ENCODE measurements around the gene REEP3. TPM values are rescaled to one million over a fixed set of nuclear protein-coding genes. Genes with fewer than 3 reads are reported as not detected.
"Not testable (repeated sequence)": the region's sequence is repeated elsewhere in the genome, so short reads cannot be mapped to it uniquely, and the experiment has no call there.

Gene REEP3
- total RNA-seq, 2 experiments from 2014 or later, result 19.5 to 20.7 TPM

DNA sequence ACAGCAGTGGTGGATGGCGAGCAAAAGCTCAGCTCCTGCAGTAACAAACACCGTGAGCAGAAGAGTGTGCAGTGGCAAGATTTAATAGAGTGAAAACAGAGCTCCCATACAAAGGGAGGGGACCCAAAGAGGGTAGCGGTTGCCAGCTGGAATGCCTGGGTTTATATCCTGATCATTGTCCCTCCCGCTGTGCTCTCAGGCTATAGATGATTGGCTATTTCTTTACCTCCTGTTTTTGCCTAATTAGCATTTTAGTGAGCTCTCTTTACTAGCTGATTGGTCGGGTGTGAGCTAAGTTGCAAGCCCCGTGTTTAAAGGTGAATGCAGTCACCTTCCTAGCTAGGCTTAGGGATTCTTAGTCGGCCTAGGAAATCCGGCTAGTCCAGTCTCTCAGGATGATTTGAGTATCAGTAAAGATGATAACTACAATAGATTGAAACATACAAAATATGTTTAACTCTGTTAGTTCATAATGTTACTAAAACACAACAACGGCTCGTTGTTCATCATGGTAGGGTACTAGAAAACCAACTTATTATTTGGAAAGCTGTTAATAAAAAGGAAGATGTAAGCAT is 143.9 kb downstream of the REEP3 start:
- H3K4me3 Mint-ChIP-seq; intact Hi-C loops (cut with micrococcal nuclease); H3K27ac Mint-ChIP-seq; H3K36me3 Mint-ChIP-seq; H3K9me3 Mint-ChIP-seq; H3K27me3 Mint-ChIP-seq; POLR2A ChIA-PET; H3K4me1 Mint-ChIP-seq (ENCODE audit: low read depth); DNase-seq: not testable (repeated sequence)
- CTCF ChIA-PET, result interaction anchor here (0.7 kb wide), 1 partner anchor 11 kb away, joined by 4 read pairs; no protein-coding TSS in a partner anchor

DNA sequence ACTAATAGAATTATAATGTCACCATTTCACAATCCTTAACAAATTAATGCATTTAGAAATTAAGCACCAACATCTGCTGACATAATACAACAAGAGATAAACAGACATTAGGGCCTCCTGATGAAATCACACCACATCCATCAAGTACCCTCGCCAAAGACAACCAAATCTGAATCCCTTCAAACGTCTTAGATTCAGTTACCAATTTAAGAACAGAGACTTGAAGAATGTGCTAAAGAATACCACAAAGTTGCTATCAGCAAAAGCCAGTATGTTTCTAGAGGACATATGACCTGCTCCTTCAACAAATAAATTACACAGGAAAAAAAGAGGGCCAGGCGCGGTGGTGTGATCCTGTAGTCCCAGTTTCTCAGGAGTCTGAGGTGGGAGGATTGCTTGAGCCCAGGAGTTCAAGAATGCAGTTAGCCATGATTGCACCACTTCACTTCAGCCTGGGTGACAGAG is 144.5 kb downstream of the REEP3 start:
- peaks cover 5% of the 10 kb centered on the region for H3K4me1 Mint-ChIP-seq (ENCODE audit: low read depth)
- no peaks in the 10 kb centered on the region for H3K9me3 Mint-ChIP-seq
- CTCF ChIA-PET, result no interaction called here
- no peaks in the 10 kb centered on the region for H3K36me3 Mint-ChIP-seq
- H3K27ac Mint-ChIP-seq, result no peak overlapping the region
- POLR2A ChIA-PET, result no interaction called here
- no peak overlapping the region for H3K4me3 Mint-ChIP-seq
- intact Hi-C loops (cut with micrococcal nuclease), result no loop called here
- H3K27me3 Mint-ChIP-seq, result peaks cover 2% of the 10 kb centered on the region
- DNase-seq, result no peak

DNA sequence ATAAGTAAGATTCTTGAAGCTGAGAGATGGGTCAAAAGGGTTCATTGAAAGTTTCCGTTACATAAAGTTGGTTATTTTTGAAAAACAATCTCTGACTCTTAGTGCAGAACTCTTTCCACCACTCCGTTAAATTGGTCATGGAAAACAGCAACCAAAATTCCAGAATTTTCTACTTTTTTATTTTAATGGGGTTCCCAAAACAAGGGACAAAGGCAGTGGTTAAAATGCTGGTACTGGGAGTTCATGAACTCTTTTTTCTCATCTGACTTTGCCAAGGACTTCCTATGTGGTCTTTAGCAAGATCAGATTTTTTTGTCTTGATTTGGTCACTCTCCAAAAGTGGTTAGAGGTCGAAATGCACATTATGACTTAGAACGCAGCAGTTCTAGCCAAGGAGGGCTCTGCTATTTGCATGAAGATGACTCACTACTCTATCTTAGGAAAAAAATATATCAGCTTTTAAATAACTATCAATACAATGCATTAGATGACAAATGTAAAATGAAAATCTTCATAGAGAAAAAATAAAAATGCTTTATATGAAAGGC is 145.7 kb downstream of the REEP3 start:
- Mint-ChIP-seq H3K4me3 (no peak overlapping the region), H3K36me3 (no peaks in the 10 kb centered on the region), H3K9me3 (no peaks in the 10 kb centered on the region), H3K27ac (no peak overlapping the region), H3K4me1 (ENCODE audit: low read depth) (peaks cover 7% of the 10 kb centered on the region), H3K27me3 (peaks cover 2% of the 10 kb centered on the region)
- DNase-seq, result no peak
- intact Hi-C loops (cut with micrococcal nuclease), result no loop called here
- ChIA-PET CTCF (interaction anchor here (1.2 kb wide), 1 partner anchor 53 kb away, joined by 6 read pairs; no protein-coding TSS in a partner anchor), POLR2A (no interaction called here)

DNA sequence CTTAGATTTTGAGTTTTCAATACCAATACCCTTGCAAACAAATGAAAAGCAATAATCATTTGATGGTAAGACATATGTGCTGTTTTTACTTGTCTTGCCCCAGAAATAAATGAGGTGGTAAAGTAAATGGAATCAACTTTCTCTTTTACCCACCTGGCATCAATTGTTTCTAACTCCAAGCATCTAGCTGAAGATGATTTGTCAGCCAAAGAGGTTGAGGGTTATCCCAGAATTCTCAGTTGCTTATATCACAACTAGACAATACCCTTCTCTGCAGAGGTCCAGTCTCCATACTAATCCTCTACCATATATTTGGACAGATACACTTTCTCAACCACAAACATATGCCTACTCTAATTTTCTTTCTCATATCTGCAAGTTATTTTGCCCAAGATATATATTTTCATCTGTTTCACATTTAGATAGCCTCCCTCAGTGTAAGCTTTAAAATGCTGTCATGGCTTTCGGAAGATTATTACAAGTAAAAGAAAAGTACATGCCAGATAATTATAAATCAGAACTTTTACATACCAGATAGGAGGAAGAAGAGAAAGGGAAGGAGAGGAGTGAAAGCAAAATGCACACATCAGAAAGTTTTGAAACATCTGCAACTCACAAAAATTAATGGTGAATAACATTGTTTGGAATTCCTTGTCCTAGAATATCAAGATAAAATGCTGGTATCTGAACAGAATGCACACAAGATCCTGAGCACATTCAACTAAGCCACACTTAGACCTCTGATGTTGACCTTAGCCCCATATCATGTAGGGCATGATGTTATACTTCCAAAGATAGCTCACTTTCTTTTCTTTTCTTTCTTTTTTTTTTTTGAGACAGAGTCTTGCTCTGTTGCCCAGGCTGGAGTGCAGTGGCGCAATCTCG is 146.6 kb downstream of the REEP3 start:
- no peak for DNase-seq
- CTCF ChIA-PET, result interaction anchor here (1.2 kb wide), 1 partner anchor 52 kb away, joined by 6 read pairs; no protein-coding TSS in a partner anchor
- Mint-ChIP-seq H3K4me3 (no peak overlapping the region), H3K9me3 (no peaks in the 10 kb centered on the region), H3K36me3 (no peaks in the 10 kb centered on the region), H3K27me3 (peaks cover 5% of the 10 kb centered on the region), H3K4me1 (ENCODE audit: low read depth) (peaks cover 7% of the 10 kb centered on the region), H3K27ac (no peak overlapping the region)
- intact Hi-C loops (cut with micrococcal nuclease), result no loop called here
- POLR2A ChIA-PET, result no interaction called here

DNA sequence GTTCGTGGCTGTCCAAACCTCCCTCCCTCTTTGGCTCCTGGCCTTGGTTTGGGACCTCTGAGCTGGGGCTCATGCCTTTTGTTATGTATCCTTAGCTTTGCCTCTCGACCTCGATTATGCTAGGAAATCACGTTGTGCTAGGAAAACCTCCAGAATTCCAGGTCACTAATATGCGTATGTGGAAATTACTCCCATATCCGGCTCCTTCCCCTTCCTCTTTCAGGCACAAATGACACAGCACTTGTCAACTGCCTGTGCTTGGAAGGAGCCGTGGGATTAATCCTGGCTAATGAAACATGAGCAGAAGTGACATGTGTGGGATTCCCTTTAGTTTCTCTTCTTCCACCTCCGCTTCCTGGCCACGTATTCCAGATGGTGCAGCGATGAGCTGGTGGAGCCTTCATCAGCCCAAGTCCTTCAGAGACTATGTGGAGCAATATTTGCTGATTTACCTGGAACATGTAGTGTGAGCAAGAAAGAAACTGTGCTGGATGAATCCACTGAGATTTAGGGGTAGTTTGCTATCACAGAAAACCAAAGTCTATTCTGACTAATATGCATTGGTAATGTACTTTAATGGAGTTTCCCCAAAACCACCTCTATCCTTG is 149.2 kb downstream of the REEP3 start:
- Mint-ChIP-seq H3K27me3 (peaks cover 5% of the 10 kb centered on the region), H3K4me1 (ENCODE audit: low read depth) (peaks cover 7% of the 10 kb centered on the region), H3K4me3 (no peak overlapping the region), H3K27ac (no peak overlapping the region), H3K9me3 (no peaks in the 10 kb centered on the region), H3K36me3 (no peaks in the 10 kb centered on the region)
- intact Hi-C loops (cut with micrococcal nuclease), result loop anchor here (1.0 kb wide), 1 partner anchor 37 kb away; no protein-coding TSS in a partner anchor
- ChIA-PET CTCF (interaction anchor here (1.4 to 2.5 kb wide), 2 partner anchors 50 to 503 kb away, joined by 5 to 8 read pairs; no protein-coding TSS in a partner anchor), POLR2A (no interaction called here)
- DNase-seq, result no peak

DNA sequence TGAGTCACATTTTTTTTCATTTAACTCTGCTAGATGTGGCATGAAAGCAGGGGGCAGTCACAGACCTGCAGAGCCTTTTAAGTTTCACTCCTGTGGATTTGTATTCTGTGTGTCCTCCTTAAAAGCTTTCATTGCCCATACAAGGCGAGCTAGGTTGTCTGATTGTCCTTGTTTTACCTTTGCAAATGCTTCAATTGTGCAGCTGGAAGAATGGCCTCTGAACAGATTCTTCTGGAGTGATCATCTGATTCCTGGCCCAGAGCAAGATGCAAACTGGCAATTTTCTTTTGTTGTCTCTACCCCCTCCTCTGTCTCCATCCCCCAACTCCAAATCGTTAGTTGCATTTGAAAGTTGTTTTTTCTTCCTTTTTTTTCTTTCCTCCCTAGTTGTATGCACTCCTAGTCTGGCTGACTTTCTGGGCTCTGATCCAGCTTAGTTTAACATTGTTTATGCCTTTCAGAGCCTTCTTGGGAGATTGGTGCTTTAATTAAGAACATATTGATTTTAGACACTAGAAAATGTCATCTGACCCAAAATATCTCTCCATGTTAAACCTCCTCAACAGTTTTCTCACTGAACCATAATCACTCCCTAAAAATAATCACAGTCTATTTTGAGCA is 150.2 kb downstream of the REEP3 start:
- Mint-ChIP-seq H3K27ac (no peak overlapping the region), H3K27me3 (peaks cover 8% of the 10 kb centered on the region), H3K36me3 (no peaks in the 10 kb centered on the region), H3K4me3 (no peak overlapping the region), H3K9me3 (no peaks in the 10 kb centered on the region), H3K4me1 (ENCODE audit: low read depth) (peaks cover 7% of the 10 kb centered on the region)
- no peak for DNase-seq
- intact Hi-C loops (cut with micrococcal nuclease), result no loop called here
- ChIA-PET CTCF (interaction anchor here (1.4 to 1.5 kb wide), 2 partner anchors 49 to 504 kb away, joined by 5 read pairs; no protein-coding TSS in a partner anchor), POLR2A (no interaction called here)

DNA sequence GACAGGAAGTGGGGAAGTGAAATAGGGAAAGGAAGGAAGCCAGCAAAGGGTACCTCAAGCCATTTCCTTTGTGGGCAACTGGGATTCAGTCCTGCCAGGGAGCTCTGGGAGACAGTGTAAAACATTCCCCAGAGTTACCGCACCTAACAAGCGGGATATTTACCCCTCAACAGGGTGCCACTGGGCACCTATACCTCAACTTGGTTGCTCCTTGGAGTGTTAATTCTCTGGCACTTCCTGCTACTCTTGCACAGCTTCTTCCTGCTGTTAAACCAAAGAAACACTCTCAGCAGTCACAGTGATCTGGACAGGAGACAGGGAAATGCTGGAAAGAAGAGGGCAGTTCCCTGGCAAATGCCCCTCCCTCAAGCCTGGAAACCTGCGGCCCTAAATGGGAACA is 151.3 kb downstream of the REEP3 start:
- ChIA-PET POLR2A (no interaction called here), CTCF (interaction anchor here (1.5 kb wide), 1 partner anchor 47 kb away, joined by 5 read pairs; no protein-coding TSS in a partner anchor)
- Mint-ChIP-seq H3K36me3 (no peaks in the 10 kb centered on the region), H3K4me3 (no peak overlapping the region), H3K27ac (no peak overlapping the region), H3K9me3 (no peaks in the 10 kb centered on the region), H3K4me1 (ENCODE audit: low read depth) (peaks cover 7% of the 10 kb centered on the region), H3K27me3 (peaks cover 8% of the 10 kb centered on the region)
- intact Hi-C loops (cut with micrococcal nuclease), result no loop called here
- no peak for DNase-seq

DNA sequence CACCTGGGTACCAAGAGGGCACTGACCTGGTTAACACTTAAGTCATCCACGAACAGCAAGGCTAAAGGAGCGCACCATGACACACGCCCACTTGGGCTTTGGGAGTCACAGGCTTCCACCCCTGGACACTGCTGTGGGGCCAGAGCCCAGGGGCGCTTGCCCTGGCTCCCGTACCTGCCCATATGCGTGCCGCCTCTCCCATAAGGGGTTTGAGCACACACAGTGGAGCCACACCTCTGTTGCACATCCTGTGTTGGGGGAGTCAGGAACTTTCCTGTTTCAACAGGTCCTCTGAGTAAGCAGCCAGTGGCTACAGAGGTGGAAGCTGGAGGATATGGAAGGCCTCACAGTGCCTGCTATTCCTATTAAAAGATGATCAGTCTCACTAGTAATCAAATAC is 152.0 kb downstream of the REEP3 start:
- Mint-ChIP-seq H3K27ac (no peak overlapping the region), H3K4me3 (no peak overlapping the region), H3K9me3 (no peaks in the 10 kb centered on the region), H3K4me1 (ENCODE audit: low read depth) (peaks cover 7% of the 10 kb centered on the region), H3K27me3 (peaks cover 8% of the 10 kb centered on the region), H3K36me3 (no peaks in the 10 kb centered on the region)
- POLR2A ChIA-PET, result no interaction called here
- DNase-seq, result no peak
- intact Hi-C loops (cut with micrococcal nuclease), result no loop called here
- CTCF ChIA-PET, result no interaction called here

DNA sequence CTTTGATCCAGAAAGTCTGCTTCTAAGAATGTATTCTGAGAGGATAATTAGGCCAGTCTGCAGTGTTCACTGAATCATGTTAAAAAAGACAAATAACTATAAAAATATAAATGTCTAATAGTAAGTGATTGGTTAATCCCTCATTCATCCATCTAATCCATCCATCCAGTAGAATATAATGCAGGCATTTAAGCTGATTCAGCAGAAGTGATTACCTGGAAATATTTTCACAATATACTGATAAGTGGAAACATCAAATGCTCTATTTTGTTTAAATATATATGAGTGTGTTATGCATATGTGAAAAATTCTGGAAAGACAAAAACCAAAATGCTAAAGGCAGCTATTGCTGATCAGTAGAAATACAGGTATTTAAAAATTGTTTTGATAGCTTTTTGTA is 152.6 kb downstream of the REEP3 start:
- CTCF ChIA-PET, result interaction anchor here (2.1 kb wide), 1 partner anchor 507 kb away, joined by 7 read pairs; no protein-coding TSS in a partner anchor
- intact Hi-C loops (cut with micrococcal nuclease), result no loop called here
- no peak for DNase-seq
- POLR2A ChIA-PET, result no interaction called here
- no peak overlapping the region for H3K4me3 Mint-ChIP-seq
- no peak overlapping the region for H3K27ac Mint-ChIP-seq
- H3K4me1 Mint-ChIP-seq (ENCODE audit: low read depth), result peaks cover 7% of the 10 kb centered on the region
- no peaks in the 10 kb centered on the region for H3K9me3 Mint-ChIP-seq
- no peaks in the 10 kb centered on the region for H3K36me3 Mint-ChIP-seq
- peaks cover 8% of the 10 kb centered on the region for H3K27me3 Mint-ChIP-seq
